HCT116 (cell line): ENCODE measurements around the gene IL11. TPM values are rescaled to one million over a fixed set of nuclear protein-coding genes. Genes with fewer than 3 reads are reported as not detected.

Source experiments
- ATAC-seq: fragments of 200-7000 bp; cut with Tn5 transposase; 2 replicates; pipeline ENCODE4 v1.9.1; 2020; ENCODE audit warnings: mild to moderate bottlenecking, moderate library complexity
- BruUV-seq: library from RNA; stranded (reverse); fragments of 400-500 nt; replicated peaks from 2 replicates; lab custom pipeline; 2021; lab: Mats Ljungman, UMichigan
- CTCF ChIA-PET: fragments of 300-600 bp; sonication (Branson Sonifier 250); formaldehyde crosslinking; loops from one replicate; lab custom pipeline; 2021; ENCODE audit warnings: antibody characterized with exemption; lab: Charles Lee
- POLR2A ChIA-PET: fragments of 300-600, 350-600 bp; sonication (Branson Sonifier 250); formaldehyde crosslinking; loops from one replicate; lab custom pipeline; 2021; ENCODE audit warnings: antibody characterized with exemption; lab: Charles Lee
- RAD21 ChIA-PET, 2 experiments: fragments of 300-600 bp; sonication (Branson Sonifier 250); formaldehyde crosslinking; loops; one replicate each; lab custom pipeline; 2023; ENCODE audit warnings: low total read pairs in 2 of 2; ENCODE audit not compliant: uncharacterized antibody in 2 of 2, unreplicated experiment in 2 of 2, low non-redundant PET in 1 of 2; lab: Charles Lee
- DNase-seq: peaks from one replicate; pipeline ENCODE4 v3.0.0-alpha.2; 2010; ENCODE audit warnings: low read depth, low spot score
- H2AFZ ChIP-seq: fragments of 200-600 bp; shearing (Covaris generic), sonication (generic); 2 replicates; pipeline ENCODE4 v1.6.1; 2017; ENCODE audit warnings: low read depth, mixed run types, mixed read lengths, antibody characterized with exemption, low read length; ENCODE audit not compliant: poor library complexity, severe bottlenecking
- H3K27ac ChIP-seq: 2 replicates; pipeline ENCODE4 v1.5.1; 2012; ENCODE audit warnings: low read depth, low read length
- H3K27me3 ChIP-seq: fragments of 200-600 bp; sonication (generic); 2 replicates; pipeline ENCODE4 v1.6.1; 2016; ENCODE audit warnings: mixed run types, low read length, mixed read lengths; ENCODE audit not compliant: insufficient read depth
- H3K36me3 ChIP-seq, 2 experiments: fragments of 200-500 bp in 1 of 2; fragments of 200-600 bp in 1 of 2; sonication (Bioruptor generic) in 1 of 2; sonication (generic) in 1 of 2; 2 replicates each; pipeline versions ENCODE4 v1.5.1 to v1.6.1; 2014 to 2016; ENCODE audit warnings: low read length in 2 of 2, inconsistent platforms in 1 of 2, mixed read lengths in 1 of 2, mixed run types in 1 of 2; ENCODE audit not compliant: insufficient read depth in 2 of 2, control insufficient read depth in 1 of 2
- H3K4me1 ChIP-seq, 2 experiments: fragments of 200-600 bp in 1 of 2; sonication (generic) in 1 of 2; 2 replicates each; pipeline versions ENCODE4 v1.5.1 to v1.6.1; 2012 to 2017; ENCODE audit warnings: low read length in 2 of 2, inconsistent platforms in 1 of 2, mild to moderate bottlenecking in 1 of 2, mixed read lengths in 1 of 2, mixed run types in 1 of 2, moderate library complexity in 1 of 2; ENCODE audit not compliant: insufficient read depth in 2 of 2, control insufficient read depth in 1 of 2
- H3K4me2 ChIP-seq: fragments of 200-600 bp; sonication (generic); 2 replicates; pipeline ENCODE4 v1.6.1; 2017; ENCODE audit warnings: mixed run types, low read length, mixed read lengths
- H3K4me3 ChIP-seq, 2 experiments: fragments of 200-600 bp in 1 of 2; sonication (generic) in 1 of 2; replicated peaks in 1 of 2; 2 replicates each; pipeline ENCODE4 v1.5.1; 2011 to 2016; ENCODE audit warnings: low read length in 2 of 2, control low read depth in 1 of 2, low read depth in 1 of 2, mild to moderate bottlenecking in 1 of 2, mixed read lengths in 1 of 2, mixed run types in 1 of 2
- H3K79me2 ChIP-seq: fragments of 200-600 bp; sonication (generic); 2 replicates; pipeline ENCODE4 v1.6.1; 2017; ENCODE audit warnings: mild to moderate bottlenecking, mixed run types, low read length, moderate library complexity, mixed read lengths; ENCODE audit not compliant: insufficient read depth
- H3K9ac ChIP-seq: fragments of 200-600 bp; sonication (generic); 2 replicates; pipeline ENCODE4 v1.6.1; 2016; ENCODE audit warnings: low read length, mixed read lengths
- H3K9me2 ChIP-seq: fragments of 200-600 bp; sonication (generic), shearing (Covaris generic); 2 replicates; pipeline ENCODE4 v1.6.1; 2017; ENCODE audit warnings: mixed run types, mild to moderate bottlenecking, moderate library complexity; ENCODE audit not compliant: insufficient read depth
- H3K9me3 ChIP-seq, 2 experiments: fragments of 200-500 bp in 1 of 2; fragments of 200-600 bp in 1 of 2; sonication (Bioruptor generic) in 1 of 2; sonication (generic) in 1 of 2; 2 replicates each; pipeline ENCODE4 v1.6.1; 2014 to 2017; ENCODE audit warnings: low read length in 2 of 2, mixed read lengths in 2 of 2, inconsistent platforms in 1 of 2, low read depth in 1 of 2, mild to moderate bottlenecking in 1 of 2, mixed run types in 1 of 2, moderate library complexity in 1 of 2; ENCODE audit not compliant: control insufficient read depth in 1 of 2, insufficient read depth in 1 of 2
- H4K20me1 ChIP-seq: fragments of 200-600 bp; sonication (generic), shearing (Covaris generic); 2 replicates; pipeline ENCODE4 v1.6.1; 2017; ENCODE audit warnings: mixed run types, mild to moderate bottlenecking, moderate library complexity; ENCODE audit not compliant: insufficient read depth
- ATF3 ChIP-seq: IDR thresholded peaks from 2 replicates; pipeline ENCODE4 v1.6.1; 2012
- CBX3 ChIP-seq: IDR thresholded peaks from 2 replicates; pipeline ENCODE4 v1.6.1; 2012; ENCODE audit warnings: low read depth
- CEBPB ChIP-seq: IDR thresholded peaks from 2 replicates; pipeline ENCODE4 v1.6.1; 2012; ENCODE audit warnings: low read depth
- EGR1 ChIP-seq: IDR thresholded peaks from 2 replicates; pipeline ENCODE4 v1.6.1; 2012; ENCODE audit warnings: low read depth
- ELF1 ChIP-seq: IDR thresholded peaks from 2 replicates; pipeline ENCODE4 v1.6.1; 2012; ENCODE audit warnings: low read depth, borderline replicate concordance
- EZH2 ChIP-seq: fragments of 200-600 bp; sonication (generic); IDR thresholded peaks from 2 replicates; pipeline ENCODE4 v1.6.1; 2017; ENCODE audit warnings: antibody characterized with exemption, mixed run types
- EZH2phosphoT487 ChIP-seq: fragments of 200-600 bp; IDR thresholded peaks from 2 replicates; pipeline ENCODE4 v1.6.1; 2018; ENCODE audit warnings: antibody characterized with exemption, borderline replicate concordance
- MAX ChIP-seq: IDR thresholded peaks from 2 replicates; pipeline ENCODE4 v1.6.1; 2012
- REST ChIP-seq: IDR thresholded peaks from 2 replicates; pipeline ENCODE4 v1.6.1; 2012; ENCODE audit warnings: low read depth
- SIN3A ChIP-seq: IDR thresholded peaks from 2 replicates; pipeline ENCODE4 v1.6.1; 2012; ENCODE audit warnings: low read depth
- SP1 ChIP-seq: IDR thresholded peaks from 2 replicates; pipeline ENCODE4 v1.6.1; 2012; ENCODE audit warnings: low read depth
- SRF ChIP-seq: IDR thresholded peaks from 2 replicates; pipeline ENCODE4 v1.6.1; 2012; ENCODE audit warnings: low read depth
- TCF7L2 ChIP-seq: IDR thresholded peaks from 2 replicates; pipeline ENCODE4 v1.7.0; 2011; ENCODE audit warnings: borderline replicate concordance, inconsistent platforms; ENCODE audit not compliant: insufficient read depth, insufficient read length; ENCODE audit errors: extremely low read depth
- ZBTB33 ChIP-seq: IDR thresholded peaks from 2 replicates; pipeline ENCODE4 v1.6.1; 2011; ENCODE audit warnings: mild to moderate bottlenecking, low read length, moderate library complexity; ENCODE audit not compliant: insufficient replicate concordance; ENCODE audit errors: extremely low read depth
- ZNF274 ChIP-seq: fragments of 200-500 bp; sonication (Bioruptor generic); IDR thresholded peaks from 2 replicates; pipeline ENCODE4 v1.6.1; 2014; ENCODE audit warnings: mild to moderate bottlenecking, low read depth, low read length, inconsistent platforms
- intact Hi-C: fragments of 100-400 bp; cut with micrococcal nuclease; formaldehyde crosslinking; loops from 2 replicates; pipeline ENCODE4 v1.10.0; 2022
- total RNA-seq: library from RNA; stranded (reverse); gene quantifications from one replicate; pipeline ENCODE4 v1.2.1, GENCODE V29; 2021; ENCODE audit not compliant: unreplicated experiment

Gene IL11
- total RNA-seq, 1 experiment from 2014 or later: 2.8 TPM

GRCh38 chr19:55315956-55316525, 54.2 kb downstream of the IL11 start:
- no peak overlapping the region for H3K4me2 ChIP-seq
- no peaks in the 10 kb centered on the region for H3K36me3 ChIP-seq
- DNase-seq (no peak), ATAC-seq (no peak)
- H3K9me2 ChIP-seq: no peaks in the 10 kb centered on the region
- no peaks in the 10 kb centered on the region for H4K20me1 ChIP-seq
- H3K4me1 ChIP-seq: no peaks in the 10 kb centered on the region
- H3K4me3 ChIP-seq: no peak overlapping the region
- H3K9ac ChIP-seq: no peak overlapping the region
- BruUV-seq: no TSS peak
- no peak overlapping the region for H3K27ac ChIP-seq
- no peak overlapping the region for H2AFZ ChIP-seq
- ChIA-PET CTCF (no interaction called here), POLR2A (no interaction called here), RAD21 (no interaction called here)
- no peaks in the 10 kb centered on the region for H3K9me3 ChIP-seq
- H3K27me3 ChIP-seq: no peaks in the 10 kb centered on the region
- no peaks in the 10 kb centered on the region for H3K79me2 ChIP-seq
- no peak for TF ChIP-seq SIN3A
- TF ChIP-seq ELF1: no peak
- no peak for TF ChIP-seq TCF7L2
- TF ChIP-seq ZNF274: no peak
- TF ChIP-seq EZH2phosphoT487: no peak
- TF ChIP-seq EGR1: no peak
- TF ChIP-seq CBX3: no peak
- TF ChIP-seq SP1: no peak
- TF ChIP-seq MAX: no peak
- TF ChIP-seq EZH2: no peak
- TF ChIP-seq CEBPB: no peak
- no peak for TF ChIP-seq SRF
- no peak for TF ChIP-seq ATF3
- no peak for TF ChIP-seq ZBTB33
- TF ChIP-seq REST: no peak
- intact Hi-C loops: no loop called here
